GM20000 (cell line): ENCODE results near the gene CCR9.

Experiments
- DNase-seq: peaks from one replicate; pipeline ENCODE4 v3.0.0; 2012; ENCODE audit warnings: low spot score
- CTCF ChIP-seq: IDR thresholded peaks from 2 replicates; pipeline ENCODE4 v1.5.1; 2012; ENCODE audit warnings: mild to moderate bottlenecking, control low read depth; ENCODE audit errors: extremely low read depth, missing control alignments

CCR9 gene

GRCh38 chr3:45950131-45950530 lies 63.8 kb downstream of the CCR9 start:
- no peak for TF ChIP-seq CTCF
- DNase-seq, result no peak

GRCh38 chr3:45950686-45951600 lies 64.6 kb downstream of the CCR9 start:
- TF ChIP-seq CTCF, result no peak
- no peak for DNase-seq

- TF ChIP-seq CTCF, result no peak
- no peak for DNase-seq
These were observed 65.6 kb downstream of the CCR9 start for GRCh38 chr3:45951946-45952345.

GRCh38 chr3:45952456-45952855 lies 66.1 kb downstream of the CCR9 start:
- no peak for DNase-seq
- no peak for TF ChIP-seq CTCF
